Occipital lobe (tissue), 2 donors: ENCODE measurements around the gene CANT1. TPM values are rescaled to one million over a fixed set of nuclear protein-coding genes. Genes with fewer than 3 reads are reported as not detected.
A peak's percentile ranks its signal among the peaks of the same experiment; 100 is the strongest.
"Not testable (repeated sequence)": the region's sequence is repeated elsewhere in the genome, so short reads cannot be mapped to it uniquely, and the experiment has no call there.

Experiments
- DNase-seq: peaks from one replicate; lab custom pipeline; 2025; lab: John Stamatoyannopoulos, UW
- total RNA-seq: library from RNA; depleted of rRNA; stranded (reverse); fragments of >200 nt; gene quantifications from one replicate; pipeline ENCODE4 v1.2.3, GENCODE V29; 2014

The CANT1 gene
- total RNA-seq, 1 donor from 2014 or later, result 13.1 TPM

DNA sequence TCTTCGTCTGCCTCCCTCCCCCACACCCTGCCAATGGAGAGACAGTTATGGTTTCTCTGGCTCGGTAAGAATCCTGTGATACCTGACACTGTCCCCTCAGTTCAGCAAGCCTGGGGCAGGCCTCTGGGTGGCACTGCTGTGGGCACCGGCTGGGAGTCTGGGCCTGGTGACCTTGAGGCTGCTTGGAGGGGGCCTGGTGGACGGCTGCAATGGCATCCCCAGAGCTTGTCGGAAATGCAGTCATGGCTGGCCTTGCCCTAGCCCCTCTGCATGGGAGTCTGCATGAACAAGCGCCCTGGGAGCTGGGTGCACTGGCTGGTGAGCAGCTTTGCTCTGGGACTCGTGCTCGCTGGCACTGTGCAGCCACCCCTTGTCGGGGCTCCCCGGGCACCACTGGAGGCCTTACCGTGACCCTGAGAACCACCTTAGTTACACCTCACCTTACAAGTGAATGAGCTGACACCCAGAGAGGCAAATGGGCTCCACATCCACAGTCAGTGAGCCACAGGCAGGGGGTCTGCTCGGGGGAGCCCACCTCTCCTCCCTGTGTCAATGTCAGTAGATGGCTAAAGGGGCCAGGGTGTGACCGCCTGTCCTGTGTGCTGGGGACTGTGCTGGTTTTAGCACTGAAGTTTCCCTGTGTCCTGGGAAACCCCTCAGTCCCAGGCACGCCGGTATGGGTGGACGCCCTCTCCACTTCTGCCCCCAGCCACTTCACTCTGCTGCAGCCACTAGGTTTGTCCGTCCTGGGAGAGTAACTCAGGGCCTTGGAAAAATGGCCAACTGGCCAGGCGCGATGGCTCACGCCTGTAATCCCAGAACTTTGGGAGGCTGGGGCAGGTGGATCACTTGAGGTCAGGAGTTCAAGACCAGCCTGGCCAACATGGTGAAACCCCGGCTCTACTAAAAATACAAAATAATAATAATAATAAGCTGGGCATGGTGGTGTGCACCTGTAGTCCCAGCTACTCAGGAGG lies 31.3 kb downstream of the CANT1 start:
- no peak for DNase-seq

DNA sequence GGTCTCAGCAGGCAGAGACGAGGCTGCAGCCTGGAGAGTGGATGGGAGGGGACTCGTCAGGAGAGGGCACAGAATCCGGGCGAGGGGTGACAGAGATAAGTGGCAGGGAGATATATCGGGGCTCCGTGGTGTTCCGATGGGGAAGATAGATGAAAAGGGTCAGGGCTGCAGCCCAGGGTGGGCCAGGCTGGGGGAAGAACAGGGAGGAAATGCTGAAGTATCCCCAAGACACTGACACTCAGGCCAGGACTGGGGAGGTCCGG lies 32.0 kb downstream of the CANT1 start:
- DNase-seq, result no peak

DNA sequence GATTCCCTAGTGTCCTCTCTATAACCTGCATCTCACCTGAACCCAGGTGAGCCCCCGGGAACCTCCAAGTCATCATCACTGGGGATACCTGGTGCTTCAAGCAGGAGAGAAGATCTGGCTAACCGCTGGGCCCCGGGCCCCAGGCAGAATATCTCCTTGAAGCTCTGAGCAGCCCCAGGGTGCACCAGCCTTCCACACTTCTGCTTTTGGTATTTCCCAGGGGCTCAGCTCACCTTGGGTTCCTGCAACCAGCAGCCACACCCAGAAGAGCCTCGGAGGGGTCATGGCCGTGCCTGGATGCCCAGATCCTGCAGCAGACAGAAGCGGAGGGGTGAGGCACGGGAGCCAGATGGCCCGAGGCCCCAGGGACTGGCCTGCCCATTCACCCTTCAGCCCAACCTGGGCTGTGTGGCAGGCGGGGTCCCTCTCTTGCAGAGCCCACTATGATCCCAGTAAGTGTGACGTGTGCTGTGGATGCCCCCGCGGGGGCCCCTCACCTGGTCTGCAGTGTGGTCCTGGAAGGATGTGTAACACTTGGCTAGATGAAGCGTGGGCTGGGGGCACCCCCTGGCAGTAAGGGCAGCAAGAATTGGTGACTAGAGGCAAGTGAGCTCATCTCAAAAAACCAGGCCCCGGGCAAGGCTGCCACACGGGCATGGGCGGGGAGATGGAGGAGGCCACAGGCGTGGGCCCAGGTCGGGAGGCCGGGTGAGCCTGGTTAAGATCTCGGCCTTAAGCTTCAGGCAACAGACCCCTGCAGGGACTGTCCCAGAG lies 32.5 kb downstream of the CANT1 start:
- DNase-seq, result no peak

DNA sequence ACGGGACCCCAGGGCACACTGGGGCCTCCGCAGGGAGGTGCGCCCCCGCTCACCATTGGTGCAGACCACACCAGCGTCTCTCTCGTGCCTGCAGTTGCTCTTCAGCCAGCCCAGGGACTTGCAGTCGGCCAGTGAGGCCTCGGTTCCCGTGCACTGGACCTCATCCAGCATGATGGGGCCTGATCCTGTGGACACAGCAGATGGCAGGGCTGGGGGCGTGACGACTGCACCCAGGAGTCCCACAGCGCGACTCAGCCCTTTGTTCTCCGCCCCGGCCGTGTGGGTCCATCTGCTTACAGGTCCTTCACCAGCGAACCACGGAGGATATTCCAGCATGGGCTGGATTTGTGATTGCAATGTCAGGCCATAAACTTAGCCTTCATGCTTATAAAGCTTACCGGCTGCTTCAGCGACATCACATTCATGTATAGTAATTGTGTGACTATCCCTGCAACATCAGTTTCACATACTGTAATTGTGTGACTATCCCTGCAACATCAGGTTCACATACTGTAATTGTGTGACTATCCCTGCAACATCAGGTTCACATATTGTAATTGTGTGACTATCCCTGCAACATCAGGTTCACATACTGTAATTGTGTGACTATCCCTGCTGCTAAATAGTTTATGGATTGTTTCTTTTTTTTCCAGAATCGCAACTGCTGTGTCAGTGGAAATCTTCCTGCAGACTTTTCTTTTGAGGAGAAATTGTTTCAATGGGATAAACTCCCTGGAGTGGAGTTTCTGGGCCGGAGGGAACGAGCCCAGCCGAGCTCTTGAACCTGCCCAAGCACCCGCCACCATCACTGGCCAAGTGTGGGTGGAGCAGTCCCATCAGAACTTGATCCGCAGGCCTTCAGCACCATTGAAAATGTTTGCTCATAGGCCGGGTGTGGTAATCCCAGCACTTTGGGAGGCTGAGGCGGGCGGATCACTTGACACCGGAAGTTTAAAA lies 34.7 kb downstream of the CANT1 start:
- no peak for DNase-seq

DNA sequence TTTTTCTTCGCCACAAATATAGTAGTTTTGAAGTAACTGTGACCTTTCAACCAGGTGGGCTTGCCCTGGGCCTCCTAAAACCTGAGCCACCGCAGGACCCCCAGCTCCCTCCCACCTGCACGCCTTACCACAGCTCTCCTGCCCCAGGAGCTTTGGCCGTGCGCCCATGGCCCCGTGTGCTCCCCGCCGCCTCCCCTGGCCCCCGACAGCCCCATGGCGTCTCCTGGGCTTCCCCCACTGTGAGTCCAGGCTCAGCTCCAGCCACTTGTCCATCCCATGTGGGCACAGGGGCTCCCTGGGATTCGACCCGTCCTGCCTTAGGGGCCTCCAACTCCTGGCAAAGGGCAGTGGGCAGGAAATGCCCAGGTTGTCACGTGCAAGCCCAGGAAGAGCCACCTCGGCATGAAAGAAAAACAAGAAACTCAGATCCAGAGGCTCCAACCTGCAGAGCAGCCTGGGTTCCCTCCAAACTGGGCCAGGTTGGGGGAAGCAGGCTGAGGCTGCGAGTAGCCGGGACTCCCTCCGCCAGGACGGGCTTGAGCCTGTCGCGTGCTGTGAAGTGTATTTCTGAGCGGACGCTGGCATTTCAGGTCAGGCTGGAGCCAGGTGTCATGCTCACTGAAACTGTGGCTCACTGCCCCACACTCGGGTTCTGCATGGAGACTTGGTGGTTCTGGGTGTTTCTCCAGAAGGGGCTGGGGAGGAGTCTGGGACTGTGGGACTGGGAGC lies 35.6 kb downstream of the CANT1 start:
- no peak for DNase-seq

DNA sequence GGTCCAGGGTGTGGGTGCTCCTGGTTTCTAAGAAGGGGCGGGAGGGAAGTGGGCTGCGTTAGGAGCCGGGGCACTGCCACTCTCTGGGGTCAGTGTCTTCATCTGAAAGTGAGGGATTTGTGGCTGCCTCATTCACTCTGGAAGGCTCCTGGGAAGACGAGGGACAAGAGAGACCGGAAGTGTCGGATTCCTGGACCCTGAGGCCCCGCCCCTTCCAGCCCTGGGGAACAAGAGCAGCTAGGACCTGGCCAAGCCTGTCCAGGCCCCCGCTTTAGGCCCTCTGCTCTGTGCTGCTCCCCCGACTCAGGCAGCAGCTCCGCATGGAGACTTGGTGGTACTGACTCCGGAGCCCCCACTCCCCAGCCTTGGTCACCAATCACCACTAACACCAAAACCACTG lies 36.4 kb downstream of the CANT1 start:
- DNase-seq, result no peak

DNA sequence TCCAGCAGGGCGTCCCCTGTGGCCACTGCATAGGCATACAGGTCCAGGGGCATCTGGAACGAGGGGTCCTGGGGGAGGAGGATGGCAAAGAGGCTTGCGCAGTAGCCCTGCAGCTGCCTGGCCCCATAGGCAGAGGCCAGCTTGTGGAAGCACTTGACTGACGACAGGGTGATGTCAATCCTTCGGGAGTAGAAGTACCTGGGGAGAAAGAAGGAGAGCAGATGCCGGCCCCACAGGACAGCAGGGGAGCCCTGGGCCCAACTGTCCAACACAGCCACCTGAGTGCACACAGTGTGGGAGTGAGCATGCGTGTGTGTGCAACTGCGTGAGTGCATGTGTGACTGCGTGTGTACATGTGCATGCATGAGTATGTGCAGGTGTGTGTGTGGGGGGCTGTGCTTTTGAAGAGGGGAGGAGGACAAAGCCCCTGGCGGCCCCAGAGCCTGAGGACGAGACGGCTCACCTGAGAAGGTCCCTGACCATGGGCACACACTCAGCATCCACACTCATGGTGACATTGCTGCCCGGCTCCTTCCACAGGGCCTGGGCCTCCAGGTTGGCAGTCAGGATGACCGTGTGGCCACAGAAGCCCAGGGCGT lies 37.0 kb downstream of the CANT1 start:
- DNase-seq, result no peak

DNA sequence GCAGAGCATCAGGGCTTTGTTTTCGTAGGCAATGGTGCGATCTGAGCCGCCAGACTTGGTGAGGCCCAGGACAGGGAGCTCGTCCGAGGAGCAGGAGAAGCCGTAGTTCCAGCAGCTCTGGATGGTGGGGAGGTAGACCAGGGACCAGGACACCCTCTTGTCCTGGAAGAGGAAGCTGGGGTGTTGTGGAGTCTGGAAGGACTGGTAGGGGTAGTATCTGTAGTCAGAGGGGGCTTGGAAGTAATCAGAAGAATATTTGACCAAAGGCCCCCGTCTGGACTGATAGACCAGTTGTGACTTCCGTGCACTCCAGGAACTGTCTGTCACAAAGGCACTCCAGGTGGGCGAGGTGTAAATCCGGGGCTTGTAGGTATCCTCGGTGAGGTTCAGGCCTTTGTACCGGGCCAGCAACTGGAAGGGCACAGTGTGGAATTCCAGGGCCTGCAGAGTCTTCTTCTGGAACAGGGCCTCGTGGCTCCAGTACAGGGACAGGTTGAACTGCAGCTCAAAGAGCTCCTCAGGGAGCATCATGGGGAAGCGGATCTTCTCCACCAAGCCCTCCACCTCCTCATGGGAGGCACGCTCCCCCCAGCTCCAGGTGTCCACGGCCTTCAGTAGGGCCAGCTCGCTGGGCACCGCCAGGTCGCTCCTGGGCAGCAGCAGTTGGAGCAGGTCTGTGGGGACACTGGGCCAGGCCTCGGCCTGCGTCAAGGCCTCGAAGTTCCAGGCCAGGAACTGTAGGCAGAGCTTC lies 37.6 kb downstream of the CANT1 start:
- DNase-seq, result no peak

DNA sequence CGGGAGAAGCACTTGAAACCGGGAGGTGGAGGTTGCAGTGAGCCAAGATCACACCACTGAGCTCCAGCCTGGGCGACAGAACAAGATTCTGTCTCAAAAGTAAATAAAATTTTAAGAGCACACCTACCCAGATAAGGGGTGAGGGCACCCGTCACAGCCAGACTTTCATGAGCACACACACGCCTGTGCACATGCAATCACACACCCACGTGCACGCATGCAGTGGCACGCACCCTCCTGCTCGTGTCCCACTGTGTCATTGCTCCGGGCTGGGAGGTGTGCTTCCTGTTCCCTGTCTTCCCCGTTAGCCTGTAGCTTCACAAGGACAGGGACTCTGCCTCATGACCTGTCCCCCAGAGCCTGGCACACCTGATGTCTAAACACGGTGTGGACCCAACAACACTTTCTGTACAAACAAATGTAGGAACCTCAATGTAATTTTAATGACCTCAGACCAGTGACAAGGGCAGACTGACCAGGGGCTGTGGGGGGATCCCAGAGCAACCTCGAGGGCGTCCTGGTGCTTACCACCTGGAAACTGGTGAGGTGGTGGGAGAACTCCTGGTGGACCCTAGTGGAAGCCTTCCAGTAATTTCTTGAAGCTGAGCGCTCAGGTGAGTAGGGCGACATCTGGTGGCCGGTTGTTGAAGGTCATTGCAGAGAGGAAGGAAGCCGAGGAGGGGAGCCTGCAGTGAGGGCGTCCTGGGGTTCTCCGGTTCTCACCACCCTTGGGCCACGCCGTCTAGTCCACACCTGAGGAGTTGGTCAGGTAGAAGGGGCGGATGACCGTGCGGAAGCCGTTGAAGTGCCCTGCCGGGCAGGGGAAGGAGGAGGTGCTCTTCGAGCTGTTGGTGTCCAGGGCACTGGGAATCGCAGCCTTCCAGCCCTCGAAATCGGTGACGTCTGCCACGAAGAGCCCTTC lies 38.5 kb downstream of the CANT1 start:
- peak; percentile 59 for DNase-seq

DNA sequence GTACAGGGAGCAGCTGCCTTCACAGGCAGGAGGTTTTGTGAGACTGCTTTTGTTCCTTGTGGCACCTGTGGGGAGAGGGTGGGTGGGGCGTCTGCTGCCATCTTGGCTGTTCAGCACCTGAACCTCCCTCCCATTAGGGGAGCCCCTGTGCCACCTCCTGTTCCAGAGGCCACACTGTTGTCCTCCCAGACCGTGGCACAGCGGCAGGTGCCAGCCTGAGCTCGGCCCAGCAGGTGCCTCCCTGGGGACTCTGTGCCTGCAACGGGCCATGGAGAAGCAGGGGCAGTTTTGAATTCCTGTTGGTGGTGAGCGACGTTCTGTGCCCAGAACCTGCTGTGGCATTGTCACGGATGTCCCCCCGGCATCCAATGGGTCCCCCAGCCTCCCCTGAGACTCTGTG lies 39.7 kb downstream of the CANT1 start:
- no peak for DNase-seq

DNA sequence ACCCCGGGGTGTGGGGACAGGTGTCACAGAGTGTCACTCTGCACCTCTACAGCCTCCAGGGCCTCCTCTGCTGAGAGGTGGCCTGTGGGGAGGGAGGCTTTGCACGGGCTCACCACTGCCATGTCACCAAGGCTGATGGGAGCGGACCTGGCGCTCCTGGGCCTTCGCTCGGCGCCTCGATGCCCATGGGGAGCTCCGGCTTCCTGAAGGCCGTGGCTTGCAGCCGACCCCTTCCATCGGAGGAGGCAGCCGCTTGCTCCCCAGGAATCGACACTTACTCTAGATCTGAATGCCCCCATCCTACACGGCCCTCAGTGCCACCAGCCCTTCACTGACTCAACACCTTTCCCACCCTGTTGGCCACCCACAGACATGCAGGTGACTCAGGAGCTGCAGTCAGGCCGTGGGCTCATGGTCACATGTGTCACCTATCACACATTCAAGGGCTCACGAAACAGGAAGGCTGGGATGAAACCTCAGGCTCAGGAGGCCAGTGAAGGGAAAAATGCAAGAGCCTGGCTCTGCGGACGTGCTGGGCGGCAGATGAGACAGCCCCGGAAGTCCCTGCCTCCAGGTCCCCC lies 41.7 kb downstream of the CANT1 start:
- DNase-seq, result no peak

DNA sequence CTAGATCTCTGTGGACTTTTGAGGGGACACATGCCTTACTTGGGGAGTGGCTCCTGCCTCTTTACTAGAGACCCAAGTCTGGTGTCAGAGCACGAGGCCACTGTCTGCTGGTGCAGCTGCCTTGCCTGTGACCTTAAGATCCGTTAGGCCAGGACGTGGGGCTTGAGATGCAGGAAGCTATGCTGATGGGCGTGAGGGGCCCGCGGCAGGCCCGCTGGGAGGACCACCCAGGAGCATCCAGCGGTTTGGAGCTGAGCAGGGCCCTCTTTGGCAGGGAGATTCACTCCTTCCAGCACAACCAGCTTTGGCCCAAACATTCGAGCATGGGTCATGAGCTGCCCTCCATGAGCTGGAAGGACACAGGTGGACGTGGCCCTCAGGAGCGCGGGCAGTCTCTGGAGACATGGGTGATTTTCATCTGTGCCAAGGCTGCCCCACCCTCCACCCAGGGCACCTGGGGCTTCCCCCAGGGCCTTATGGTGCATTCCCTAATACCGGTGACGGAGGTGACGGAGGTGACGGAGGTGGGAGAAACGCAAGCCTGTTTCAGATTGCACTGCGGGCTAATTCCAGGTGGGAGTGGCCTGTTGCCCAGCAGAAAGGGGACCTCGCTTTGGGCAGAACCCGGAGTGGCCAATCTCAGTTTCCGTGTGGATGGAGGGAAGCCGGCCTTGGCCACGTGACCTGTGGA lies 42.5 kb downstream of the CANT1 start:
- DNase-seq, result no peak

DNA sequence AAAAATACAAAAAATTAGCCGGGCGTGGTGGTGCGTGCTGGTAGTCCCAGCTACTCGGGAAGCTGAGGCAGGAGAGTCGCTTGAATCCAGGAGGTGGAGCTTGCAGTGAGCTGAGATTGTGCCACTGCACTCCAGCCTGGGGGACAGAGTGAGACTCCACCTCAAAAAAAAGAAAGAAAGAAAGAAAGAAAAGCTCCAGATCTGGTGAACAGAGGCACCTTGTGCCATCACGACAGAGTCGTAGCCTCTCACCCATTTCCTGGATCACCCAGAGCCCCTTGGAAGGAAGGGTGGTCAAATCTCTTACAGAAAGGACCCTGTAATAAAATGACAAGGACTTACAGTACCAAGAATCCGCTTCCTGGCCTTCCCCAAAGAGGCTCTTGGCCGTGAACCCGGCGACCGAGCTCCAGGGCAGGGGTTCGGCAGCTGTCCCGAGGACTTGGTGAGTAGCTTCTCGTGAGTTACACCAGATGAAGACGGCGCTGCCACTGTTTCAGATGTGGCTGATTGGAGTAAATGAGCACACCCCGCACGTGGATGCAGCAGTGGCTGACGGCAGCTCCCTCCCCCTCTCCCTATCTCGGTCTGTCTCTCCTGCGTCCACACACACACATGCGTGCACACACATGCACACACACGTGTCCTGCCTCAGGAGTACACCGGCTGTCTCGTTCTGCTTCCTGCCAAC lies 43.3 kb downstream of the CANT1 start:
- no peak for DNase-seq

DNA sequence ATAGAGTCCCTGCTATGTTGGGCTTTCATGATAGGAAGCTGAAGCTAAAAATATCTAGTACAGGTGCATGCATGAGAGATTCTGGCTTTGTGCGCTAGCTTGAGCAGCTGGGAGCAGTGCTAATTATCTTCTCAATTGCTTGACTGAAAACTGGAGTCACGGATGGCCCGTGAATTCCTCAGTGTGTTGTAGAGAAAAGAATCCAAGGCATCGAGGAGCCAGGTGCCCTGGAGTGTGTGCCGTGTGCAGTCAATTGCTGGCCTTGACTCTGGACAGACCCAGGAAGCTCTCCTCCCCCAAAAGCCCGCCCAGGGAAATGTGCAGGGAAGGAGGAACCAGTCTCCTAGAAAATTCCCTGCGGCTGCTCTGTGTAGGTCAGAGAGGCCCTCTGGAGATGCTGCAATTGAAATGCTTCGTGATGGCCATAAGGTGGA lies 44.1 kb downstream of the CANT1 start:
- no peak for DNase-seq

DNA sequence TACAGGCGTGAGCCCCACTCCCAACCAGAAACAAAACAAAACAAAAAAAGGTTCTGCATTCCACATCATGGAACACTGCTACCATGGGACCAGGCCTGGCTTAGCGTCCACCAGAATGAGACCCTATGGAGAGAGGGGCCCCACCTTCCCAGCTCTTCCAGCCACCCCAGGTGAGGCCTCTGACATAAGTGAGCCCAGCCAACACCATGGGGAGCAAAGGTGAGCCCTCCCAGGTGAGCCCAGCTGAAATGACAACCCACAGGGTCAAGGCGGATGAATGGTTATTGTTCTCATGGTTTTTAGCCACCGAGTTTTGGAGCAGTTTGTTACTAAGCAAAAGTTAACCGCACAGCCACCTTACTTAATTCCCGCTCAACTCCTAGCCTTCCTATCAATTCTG lies 46.2 kb downstream of the CANT1 start:
- no peak for DNase-seq

DNA sequence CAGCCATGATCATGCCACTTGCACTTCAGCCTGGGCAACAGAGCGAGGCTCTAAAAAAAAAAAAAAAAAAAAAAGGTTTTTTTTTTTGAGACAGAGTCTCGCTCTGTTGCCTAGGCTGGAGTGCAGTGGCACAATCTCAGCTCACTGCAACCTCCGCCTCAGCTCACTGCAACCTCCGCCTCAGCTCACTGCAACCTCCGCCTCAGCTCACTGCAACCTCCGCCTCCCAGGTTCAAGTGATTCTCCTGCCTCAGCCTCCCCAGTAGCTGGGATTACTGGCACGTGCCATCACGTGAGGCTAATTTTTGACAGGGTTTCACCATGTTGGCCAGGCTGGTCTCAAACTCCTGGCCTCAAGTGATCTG lies 46.6 kb downstream of the CANT1 start:
- DNase-seq, result not testable (repeated sequence)

DNA sequence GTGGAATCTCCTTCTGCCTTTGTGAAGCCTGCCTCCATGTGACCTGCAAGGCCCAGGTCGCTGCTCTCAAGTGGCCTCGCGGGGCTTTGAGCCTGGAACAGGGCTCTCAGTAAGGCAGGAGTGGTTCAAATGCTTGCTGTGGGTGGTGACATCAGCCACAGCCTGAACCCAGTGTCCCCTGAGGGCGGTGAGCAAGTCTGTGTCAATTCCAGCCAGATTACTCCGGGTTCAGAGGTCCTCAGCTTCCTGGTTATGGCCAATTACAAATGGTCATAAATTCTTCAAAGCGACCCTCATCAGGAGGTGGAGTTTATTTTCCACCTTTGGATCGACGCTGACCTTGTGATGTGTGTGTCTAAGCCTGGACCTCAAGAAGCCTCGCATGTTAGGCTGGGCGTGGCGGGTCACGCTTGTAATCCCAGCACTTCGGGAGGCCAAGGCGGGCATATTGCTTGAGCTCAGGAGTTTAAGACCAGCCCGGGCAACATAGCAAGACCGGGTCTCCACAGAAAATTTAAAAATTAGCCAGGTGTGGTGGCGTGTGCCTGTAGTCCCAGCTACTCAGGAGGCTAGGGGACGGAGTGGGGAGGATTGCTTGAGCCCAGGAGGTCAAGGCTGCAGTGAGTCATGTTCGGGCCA lies 47.1 kb downstream of the CANT1 start:
- no peak for DNase-seq
